SU-DHL-6 (cell line): ENCODE measurements around the gene ATOH8.

ENCODE experiments used
- EZH2phosphoT487 ChIP-seq: fragments of 200-600 bp; sonication (generic), shearing (Covaris generic); conservative IDR thresholded peaks from 2 replicates; pipeline ENCODE4 v1.6.1; 2018; ENCODE audit warnings: mild to moderate bottlenecking, antibody characterized with exemption, low read length, moderate library complexity, mixed read lengths
- TF ChIP-seq, protein P1 (sequence below): fragments of 200-600 bp; sonication (generic); IDR thresholded peaks from one replicate; pipeline ENCODE4 v1.5.1; 2017; ENCODE audit warnings: antibody characterized with exemption, mild to moderate bottlenecking, low read length, moderate library complexity; ENCODE audit not compliant: insufficient read depth, poor library complexity, severe bottlenecking

- no peak for TF ChIP-seq EZH2phosphoT487
- TF ChIP-seq, protein P1, sequence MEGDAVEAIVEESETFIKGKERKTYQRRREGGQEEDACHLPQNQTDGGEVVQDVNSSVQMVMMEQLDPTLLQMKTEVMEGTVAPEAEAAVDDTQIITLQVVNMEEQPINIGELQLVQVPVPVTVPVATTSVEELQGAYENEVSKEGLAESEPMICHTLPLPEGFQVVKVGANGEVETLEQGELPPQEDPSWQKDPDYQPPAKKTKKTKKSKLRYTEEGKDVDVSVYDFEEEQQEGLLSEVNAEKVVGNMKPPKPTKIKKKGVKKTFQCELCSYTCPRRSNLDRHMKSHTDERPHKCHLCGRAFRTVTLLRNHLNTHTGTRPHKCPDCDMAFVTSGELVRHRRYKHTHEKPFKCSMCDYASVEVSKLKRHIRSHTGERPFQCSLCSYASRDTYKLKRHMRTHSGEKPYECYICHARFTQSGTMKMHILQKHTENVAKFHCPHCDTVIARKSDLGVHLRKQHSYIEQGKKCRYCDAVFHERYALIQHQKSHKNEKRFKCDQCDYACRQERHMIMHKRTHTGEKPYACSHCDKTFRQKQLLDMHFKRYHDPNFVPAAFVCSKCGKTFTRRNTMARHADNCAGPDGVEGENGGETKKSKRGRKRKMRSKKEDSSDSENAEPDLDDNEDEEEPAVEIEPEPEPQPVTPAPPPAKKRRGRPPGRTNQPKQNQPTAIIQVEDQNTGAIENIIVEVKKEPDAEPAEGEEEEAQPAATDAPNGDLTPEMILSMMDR, result no peak
These were observed 45.6 kb downstream of the ATOH8 start for GRCh38 chr2:85799215-85799956.
